GM18517 (cell line): ENCODE data around the gene PIRT.
"Not testable (repeated sequence)": the region's sequence is repeated elsewhere in the genome, so short reads cannot be mapped to it uniquely, and the experiment has no call there.

ENCODE experiments used
- ATAC-seq: cut with Tn5 transposase; IDR thresholded peaks from one replicate; pipeline ENCODE4 v1.9.1; 2021; ENCODE audit warnings: mild to moderate bottlenecking, moderate library complexity; ENCODE audit not compliant: unreplicated experiment

Gene PIRT

DNA sequence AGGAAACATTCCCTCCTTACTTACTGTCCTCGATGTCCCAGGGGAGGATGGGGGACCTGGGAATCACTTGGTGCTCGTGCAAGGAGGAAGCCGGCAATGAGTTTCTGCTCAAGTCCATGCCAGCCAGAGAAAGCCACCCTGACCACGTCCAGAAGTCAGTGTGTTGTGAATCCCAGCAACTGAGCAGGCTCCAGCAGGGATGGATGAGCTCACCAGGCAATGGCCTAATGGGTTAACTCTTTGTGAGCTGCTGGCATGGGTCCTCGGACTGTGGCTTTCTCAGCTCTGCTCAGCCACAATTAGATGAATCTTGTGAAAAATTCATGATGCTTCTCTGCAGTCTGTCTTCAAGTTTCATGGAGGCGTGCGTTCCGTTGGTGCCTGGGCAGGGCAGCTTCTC lies at the start of gene PIRT:
PIRT (minus strand) TSS at position 167 of the 400 bp plus-strand sequence. CDS start 12,442 bp downstream, outside the sequence.
- no peak for ATAC-seq

DNA sequence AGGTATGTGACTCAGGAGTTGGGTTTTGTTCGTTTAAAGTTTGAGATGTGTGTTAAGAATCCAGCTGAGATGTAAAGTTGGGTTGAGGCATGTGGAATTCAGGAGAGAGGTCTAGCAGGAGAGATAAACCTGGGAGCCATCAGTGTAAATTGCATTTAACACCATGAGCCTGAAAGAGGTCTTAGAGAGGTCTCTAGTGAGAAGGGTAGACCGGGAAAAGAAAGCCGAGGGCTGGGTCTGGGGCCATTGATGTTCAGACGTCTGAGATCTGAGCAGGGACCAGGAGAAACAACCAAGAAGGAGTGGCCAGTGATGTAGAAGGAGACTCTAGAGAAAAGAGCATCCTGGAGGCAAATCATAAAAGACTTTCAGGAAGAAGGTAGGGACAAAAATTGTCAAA lies 44.1 kb upstream of the PIRT start:
- ATAC-seq = no peak

DNA sequence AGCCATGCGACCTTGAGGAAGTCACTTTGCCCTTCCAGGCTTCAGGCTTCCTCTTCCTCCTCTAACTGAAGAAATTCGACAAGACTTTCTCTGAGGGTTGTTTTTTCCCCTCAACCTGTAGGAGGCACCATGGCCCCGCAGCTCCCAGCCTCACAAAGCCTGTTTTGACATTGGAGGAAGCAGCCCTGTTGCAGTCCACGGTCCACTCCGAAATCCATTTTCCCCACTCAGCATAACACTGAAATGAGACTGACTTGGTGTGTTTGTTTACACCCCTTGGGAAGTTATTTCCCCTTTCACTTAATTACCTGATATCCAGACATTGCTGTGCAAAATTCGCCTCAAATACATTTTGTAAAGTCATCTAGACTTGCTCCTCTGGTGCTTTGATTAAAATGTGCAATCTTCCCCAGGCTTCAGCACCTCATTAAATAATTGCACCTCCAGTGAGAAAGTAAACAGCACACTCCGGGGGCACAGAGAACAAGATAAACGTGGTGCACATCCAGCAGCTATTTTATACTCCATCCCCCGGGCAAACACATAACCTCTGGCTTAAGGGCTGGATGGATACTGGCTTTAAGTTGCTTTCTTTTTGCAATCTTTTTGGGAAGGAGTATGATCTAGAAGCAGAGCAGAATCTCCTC lies 41.4 kb upstream of the PIRT start:
- no peak for ATAC-seq

- ATAC-seq = no peak
These were observed 38.2 kb upstream of the PIRT start for GRCh38 chr17:10875984-10876555.

DNA sequence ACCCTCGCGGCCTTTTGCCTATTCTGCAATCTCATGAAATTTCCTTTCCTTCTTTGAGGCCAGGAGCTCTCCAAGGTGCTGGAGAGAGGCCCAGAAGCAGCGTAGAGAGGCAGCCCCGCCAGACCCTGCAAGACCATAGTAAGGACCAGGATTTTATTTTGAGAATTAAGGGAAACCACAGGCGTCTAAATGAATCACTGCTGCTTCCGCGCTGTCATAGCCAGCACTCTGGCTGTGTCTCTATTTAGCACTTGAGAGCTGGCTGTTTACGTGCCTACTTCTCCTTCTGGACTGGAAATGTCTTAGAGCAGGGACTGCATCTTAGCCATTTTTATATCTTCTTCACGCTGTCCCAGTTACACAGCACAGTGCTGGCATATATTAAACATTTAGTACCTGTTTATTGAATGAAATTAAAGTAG lies 37.6 kb upstream of the PIRT start:
- ATAC-seq = no peak

DNA sequence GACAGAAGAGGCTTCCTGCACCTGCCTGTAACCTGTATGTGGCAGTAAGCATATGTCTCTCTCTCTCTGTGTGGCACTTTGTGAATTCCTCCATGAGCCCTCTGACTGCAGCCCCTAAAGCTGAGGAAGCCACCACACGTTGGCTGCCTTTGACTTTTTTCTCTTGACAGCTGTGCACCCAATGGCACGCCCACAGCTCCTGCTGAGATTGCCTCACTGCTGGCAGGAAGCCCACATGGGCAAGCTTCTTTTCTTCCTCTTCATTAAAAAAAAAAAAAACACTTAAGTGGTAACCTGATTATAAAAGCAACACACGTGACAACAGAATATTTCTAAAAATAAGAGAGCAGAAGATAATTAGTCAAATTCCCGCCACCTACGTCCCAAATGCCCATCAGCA lies 34.0 kb upstream of the PIRT start:
- ATAC-seq = no peak

- ATAC-seq = no peak
These were observed 32.6 kb upstream of the PIRT start for GRCh38 chr17:10870336-10871050.

DNA sequence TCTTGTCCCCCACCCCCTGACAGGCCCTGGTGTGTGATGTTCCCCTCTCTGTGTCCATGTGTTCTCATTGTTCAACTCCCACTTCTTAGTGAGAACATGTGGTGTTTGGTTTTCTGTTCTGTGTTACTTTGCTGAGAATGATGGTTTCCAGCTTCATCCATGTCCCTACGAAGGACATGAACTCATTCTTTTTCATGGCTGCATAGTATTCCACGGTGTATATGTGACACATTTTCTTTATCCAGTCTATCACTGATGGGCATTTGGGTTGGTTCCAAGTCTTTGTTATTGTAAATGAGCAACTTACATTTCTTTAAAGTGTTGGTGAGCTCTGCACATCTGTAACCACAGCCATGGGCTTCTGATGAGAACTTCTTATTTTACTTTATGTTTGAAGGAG lies 30.9 kb upstream of the PIRT start:
- ATAC-seq = not testable (repeated sequence)

- ATAC-seq = no peak
These were observed 21.2 kb upstream of the PIRT start for GRCh38 chr17:10859051-10859450.

DNA sequence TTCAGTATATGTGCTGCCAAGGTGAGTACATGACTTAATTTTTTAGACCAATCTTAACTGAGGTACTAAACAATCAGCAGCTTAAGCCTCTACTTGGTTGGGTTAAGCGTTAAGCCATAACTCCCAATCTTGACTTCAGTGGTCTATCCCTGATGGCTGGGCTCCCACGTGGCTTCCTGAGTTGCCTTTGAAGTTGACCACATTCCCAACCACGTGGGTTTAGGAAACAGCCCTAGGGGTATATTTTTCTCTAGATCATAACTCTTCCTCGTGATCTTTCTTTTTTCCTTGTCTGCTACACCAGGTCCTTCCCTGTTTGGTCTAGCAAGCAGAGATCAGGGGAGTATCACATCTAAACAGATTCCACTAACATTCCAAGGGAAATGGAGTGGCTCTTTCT lies 20.1 kb upstream of the PIRT start:
- ATAC-seq = no peak

GRCh38 chr17:10846636-10847035 lies 8.7 kb upstream of the PIRT start:
- ATAC-seq = not testable (repeated sequence)

DNA sequence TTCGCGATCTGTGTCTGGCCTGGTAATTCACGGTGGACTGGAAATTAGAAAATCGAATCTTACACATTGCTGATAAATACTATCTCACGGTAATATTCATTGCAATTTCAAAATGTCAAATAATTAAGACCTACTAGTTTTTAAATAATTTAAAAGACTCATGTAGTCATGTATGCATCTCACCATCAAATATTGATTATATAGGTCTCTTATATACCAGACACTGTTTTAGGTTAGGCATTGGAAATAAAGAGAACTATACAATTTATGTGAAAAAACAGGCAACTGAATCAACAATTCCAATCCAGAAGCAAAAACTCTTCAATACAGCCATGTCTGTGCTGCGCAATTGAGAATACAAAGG lies 7.5 kb upstream of the PIRT start:
- peak; percentile 10 for ATAC-seq

GRCh38 chr17:10844621-10845387 lies 6.9 kb upstream of the PIRT start:
- peak; percentile 69 for ATAC-seq

- no peak for ATAC-seq
These were observed 5.9 kb upstream of the PIRT start for GRCh38 chr17:10843811-10844210.

DNA sequence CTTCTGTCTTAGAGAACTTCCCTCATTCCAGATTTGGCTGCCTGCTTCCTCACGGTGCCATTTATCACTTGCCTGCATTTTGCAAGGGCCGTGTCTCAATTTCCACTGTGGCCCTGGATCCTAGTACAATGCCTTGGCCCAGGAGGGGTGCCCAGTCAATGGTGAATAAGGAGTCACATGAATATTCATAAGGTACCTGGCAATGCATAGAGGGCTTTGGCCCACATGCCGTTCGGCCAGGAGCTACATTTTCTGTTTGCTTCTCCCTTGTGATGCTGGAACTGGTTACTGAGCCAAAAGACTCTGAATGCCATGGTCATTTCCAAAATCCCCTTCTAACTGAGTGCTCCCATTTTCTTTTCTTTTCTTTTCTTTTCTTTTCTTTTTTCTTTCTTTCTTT lies 4.8 kb upstream of the PIRT start:
- ATAC-seq = no peak

- ATAC-seq = no peak
These were observed 795 bp upstream of the PIRT start for GRCh38 chr17:10838682-10839081.

GRCh38 chr17:10836966-10837590 lies 809 bp downstream of the PIRT start:
- no peak for ATAC-seq

DNA sequence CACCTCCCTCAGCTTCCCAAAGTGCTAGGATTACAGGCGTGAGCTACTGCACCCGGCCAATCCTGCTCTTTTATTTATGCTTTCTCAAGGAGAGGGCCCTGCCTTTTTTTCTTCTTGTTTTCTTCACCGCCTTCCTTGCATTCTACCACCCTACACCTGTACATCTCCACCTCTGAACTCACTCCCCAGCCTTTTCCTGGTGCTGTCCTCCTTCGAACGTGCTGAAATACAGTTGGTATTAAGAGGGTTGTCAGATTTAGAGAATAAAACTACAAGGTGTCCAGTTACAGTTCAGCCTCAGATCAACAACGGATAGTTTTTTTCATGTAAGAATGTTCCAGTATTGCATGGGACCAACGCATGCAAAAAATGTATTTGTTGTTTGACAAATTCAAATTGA lies 1.7 kb downstream of the PIRT start:
- no peak for ATAC-seq

- ATAC-seq = no peak
These were observed 6.2 kb downstream of the PIRT start for GRCh38 chr17:10831696-10832095.

DNA sequence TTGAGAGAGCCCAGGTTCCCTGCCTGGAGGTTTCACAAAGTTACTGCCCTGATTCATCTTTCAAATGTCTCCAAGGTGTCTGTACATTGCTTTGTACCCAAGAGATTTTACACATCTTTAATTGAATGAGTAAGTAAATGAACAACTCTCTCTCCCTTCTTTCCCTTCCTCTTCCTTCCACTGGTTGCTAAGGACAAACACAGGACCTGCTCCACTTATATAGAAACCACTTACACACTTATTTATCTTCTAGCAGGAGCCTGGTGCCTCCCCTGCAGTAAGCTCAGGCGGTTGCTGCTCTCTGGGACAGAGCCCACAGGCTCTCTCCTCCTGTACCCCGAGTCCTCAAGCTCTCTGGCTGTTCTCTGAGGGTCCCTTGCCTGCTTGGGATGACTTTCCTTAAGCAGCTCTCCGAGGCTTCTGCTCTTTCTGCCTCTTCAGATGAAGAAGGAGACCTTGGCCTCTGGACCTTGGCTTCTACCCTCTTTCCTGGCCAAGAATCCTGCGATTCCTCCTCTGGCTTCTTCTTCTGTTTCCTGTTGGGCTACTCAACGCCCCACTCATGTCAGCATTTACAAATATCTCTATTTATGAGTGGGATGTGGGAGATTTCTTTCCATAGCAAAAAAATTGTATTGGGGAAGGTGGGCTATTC lies 9.9 kb downstream of the PIRT start:
- ATAC-seq = no peak

DNA sequence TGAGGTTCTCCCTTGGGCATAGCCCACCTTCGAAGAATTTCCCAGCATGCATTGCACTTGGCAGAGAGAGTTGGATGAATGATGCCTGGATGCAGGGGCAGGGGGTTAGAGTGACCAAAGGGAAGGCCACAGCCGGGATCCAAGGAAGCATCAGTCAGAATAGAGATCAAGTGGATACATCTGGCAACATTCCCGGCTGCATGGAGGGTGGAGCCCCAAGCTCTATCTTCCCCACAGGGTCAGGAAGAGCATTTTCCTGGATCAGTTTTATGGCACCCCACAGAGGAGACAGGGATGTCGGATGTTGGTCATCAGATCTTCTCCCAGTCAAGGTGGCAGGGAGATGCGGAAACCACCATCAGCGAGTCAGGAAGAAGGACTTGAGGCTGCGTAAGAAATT lies 13.0 kb downstream of the PIRT start:
- ATAC-seq = no peak
